ENCODE measurements around the gene DCAF11. TPM values are rescaled to one million over a fixed set of nuclear protein-coding genes. Genes with fewer than 3 reads are reported as not detected.
"Not testable (repeated sequence)": the region's sequence is repeated elsewhere in the genome, so short reads cannot be mapped to it uniquely, and the experiment has no call there.

The DCAF11 gene
- polyA plus RNA-seq, 6 donors from 2014 or later: 65.8 to 106 (median 78.5) TPM

- Mint-ChIP-seq H3K9me3 (no peaks in the 10 kb centered on the region), H3K27me3 (no peaks in the 10 kb centered on the region), H3K4me1 (peaks cover 30 to 50% (median 41%) of the 10 kb centered on the region in 3 donors), H3K27ac (peak overlapping the region; percentile 88 to 98 (median 96)), H3K36me3 (peaks cover 0 to 14% of the 10 kb centered on the region in 2 donors), H3K4me3 (peak overlapping the region; percentile 96 to 100 (median 99))
- DNase-seq (peak; percentile 54), ATAC-seq (ENCODE audit: low read depth in 2 of 2) (peak; percentile 49 to 55)
Observed at GRCh38 chr14:24095271-24096068, 19.1 kb upstream of the DCAF11 start.

GRCh38 chr14:24096545-24097181 lies 17.9 kb upstream of the DCAF11 start:
- peaks cover 26 to 46% (median 37%) of the 10 kb centered on the region in 3 donors for H3K4me1 Mint-ChIP-seq
- no peaks in the 10 kb centered on the region for H3K27me3 Mint-ChIP-seq
- no peak for ATAC-seq (ENCODE audit: low read depth in 2 of 2)
- no peaks in the 10 kb centered on the region for H3K9me3 Mint-ChIP-seq
- DNase-seq: no peak
- peaks cover 0 to 14% of the 10 kb centered on the region in 2 donors for H3K36me3 Mint-ChIP-seq
- peak overlapping the region in 4 of 6 donors; percentile 18 to 69 (median 56) for H3K27ac Mint-ChIP-seq
- peak overlapping the region; percentile 36 to 82 (median 58) for H3K4me3 Mint-ChIP-seq

GRCh38 chr14:24098229-24098926 lies 16.2 kb upstream of the DCAF11 start:
- DNase-seq: no peak
- Mint-ChIP-seq H3K4me3 (peak overlapping the region in 1 of 8 donors; percentile 61), H3K27ac (peak overlapping the region in 2 of 6 donors; percentile 65 to 78), H3K36me3 (peaks cover 0 to 22% of the 10 kb centered on the region in 2 donors), H3K9me3 (no peaks in the 10 kb centered on the region), H3K4me1 (peaks cover 24 to 35% (median 32%) of the 10 kb centered on the region in 3 donors), H3K27me3 (no peaks in the 10 kb centered on the region)
- no peak for ATAC-seq (ENCODE audit: low read depth in 2 of 2)

- Mint-ChIP-seq H3K36me3 (peaks cover 6 to 29% of the 10 kb centered on the region in 2 donors), H3K27ac (no peak overlapping the region), H3K4me1 (peaks cover 20 to 31% (median 27%) of the 10 kb centered on the region in 3 donors), H3K4me3 (peak overlapping the region in 2 of 8 donors; percentile 56 to 61), H3K27me3 (no peaks in the 10 kb centered on the region), H3K9me3 (no peaks in the 10 kb centered on the region)
- ATAC-seq (ENCODE audit: low read depth in 2 of 2): no peak
- DNase-seq: no peak
Observed at GRCh38 chr14:24098927-24099813, 15.4 kb upstream of the DCAF11 start.

GRCh38 chr14:24100197-24100981 lies 14.2 kb upstream of the DCAF11 start:
- Mint-ChIP-seq H3K27ac (peak overlapping the region in 1 of 6 donors; percentile 30), H3K9me3 (peaks cover 0 to 2% (median 0%) of the 10 kb centered on the region in 7 donors), H3K4me3 (no peak overlapping the region), H3K27me3 (no peaks in the 10 kb centered on the region), H3K4me1 (peaks cover 14 to 21% (median 20%) of the 10 kb centered on the region in 3 donors), H3K36me3 (peaks cover 14 to 31% of the 10 kb centered on the region in 2 donors)
- DNase-seq (no peak), ATAC-seq (ENCODE audit: low read depth in 2 of 2) (no peak)

GRCh38 chr14:24100982-24101494 lies 13.5 kb upstream of the DCAF11 start:
- no peaks in the 10 kb centered on the region for H3K27me3 Mint-ChIP-seq
- DNase-seq (no peak), ATAC-seq (ENCODE audit: low read depth in 2 of 2) (no peak)
- peaks cover 14 to 31% of the 10 kb centered on the region in 2 donors for H3K36me3 Mint-ChIP-seq
- peaks cover 0 to 2% (median 0%) of the 10 kb centered on the region in 7 donors for H3K9me3 Mint-ChIP-seq
- peak overlapping the region in 1 of 6 donors; percentile 47 for H3K27ac Mint-ChIP-seq
- H3K4me1 Mint-ChIP-seq: peaks cover 10 to 15% (median 14%) of the 10 kb centered on the region in 3 donors
- peak overlapping the region in 1 of 8 donors; percentile 29 for H3K4me3 Mint-ChIP-seq

- Mint-ChIP-seq H3K4me3 (no peak overlapping the region), H3K4me1 (peaks cover 4 to 6% (median 6%) of the 10 kb centered on the region in 3 donors), H3K27ac (peak overlapping the region in 2 of 6 donors; percentile 7 to 78), H3K27me3 (no peaks in the 10 kb centered on the region), H3K9me3 (peaks cover 0 to 2% (median 0%) of the 10 kb centered on the region in 7 donors), H3K36me3 (peaks cover 14 to 31% of the 10 kb centered on the region in 2 donors)
- no peak for DNase-seq
- no peak for ATAC-seq (ENCODE audit: low read depth in 2 of 2)
Observed at GRCh38 chr14:24102357-24103048, 12.1 kb upstream of the DCAF11 start.

- peak overlapping the region in 2 of 6 donors; percentile 33 to 47 for H3K27ac Mint-ChIP-seq
- peaks cover 4 to 9% (median 8%) of the 10 kb centered on the region in 3 donors for H3K4me1 Mint-ChIP-seq
- peaks cover 0 to 2% (median 0%) of the 10 kb centered on the region in 7 donors for H3K9me3 Mint-ChIP-seq
- no peak for ATAC-seq (ENCODE audit: low read depth in 2 of 2)
- peaks cover 14 to 31% of the 10 kb centered on the region in 2 donors for H3K36me3 Mint-ChIP-seq
- H3K4me3 Mint-ChIP-seq: no peak overlapping the region
- no peak for DNase-seq
- H3K27me3 Mint-ChIP-seq: no peaks in the 10 kb centered on the region
Observed at GRCh38 chr14:24103451-24103850, 11.1 kb upstream of the DCAF11 start.

GRCh38 chr14:24105609-24106239 lies 8.9 kb upstream of the DCAF11 start:
- H3K27me3 Mint-ChIP-seq; DNase-seq; H3K9me3 Mint-ChIP-seq; ATAC-seq (ENCODE audit: low read depth in 2 of 2); H3K4me3 Mint-ChIP-seq: not testable (repeated sequence)
- Mint-ChIP-seq H3K27ac (peak overlapping the region in 2 of 6 donors; percentile 12 to 78), H3K4me1 (peaks cover 10 to 14% (median 10%) of the 10 kb centered on the region in 3 donors), H3K36me3 (peaks cover 14 to 23% of the 10 kb centered on the region in 2 donors)

- Mint-ChIP-seq H3K4me1 (peaks cover 10 to 14% (median 10%) of the 10 kb centered on the region in 3 donors), H3K36me3 (peaks cover 14 to 23% of the 10 kb centered on the region in 2 donors), H3K9me3 (peaks cover 0 to 2% (median 0%) of the 10 kb centered on the region in 7 donors), H3K27ac (no peak overlapping the region), H3K4me3 (no peak overlapping the region), H3K27me3 (no peaks in the 10 kb centered on the region)
- ATAC-seq (ENCODE audit: low read depth in 2 of 2) (no peak), DNase-seq (no peak)
Observed at GRCh38 chr14:24106672-24107271, 7.8 kb upstream of the DCAF11 start.

All from naive B cell (primary cell).